SK-N-SH (cell line): Measurements from ENCODE around the gene CHSY3. TPM values are rescaled to one million over a fixed set of nuclear protein-coding genes. Genes with fewer than 3 reads are reported as not detected.

Experiments used
- CTCF ChIA-PET: fragments of 300-600, 350-600 bp; formaldehyde crosslinking; extraction: SDS; loops from one replicate; lab custom pipeline; 2021; lab: Yijun Ruan, JAX
- POLR2A ChIA-PET: fragments of 350-600 bp; sonication (Branson Sonifier 250); formaldehyde crosslinking; extraction: SDS; loops from one replicate; lab custom pipeline; 2020; ENCODE audit warnings: antibody characterized with exemption, inconsistent platforms; lab: Yijun Ruan, JAX
- DNase-seq: peaks from one replicate; pipeline ENCODE4 v3.0.0; 2012
- H2AFZ ChIP-seq: fragments of 200-600 bp; sonication (generic); 2 replicates; pipeline ENCODE4 v1.8.1; 2016; ENCODE audit warnings: antibody characterized with exemption, mild to moderate bottlenecking, low read depth
- H3F3A ChIP-seq: fragments of 200-600 bp; sonication (generic); replicated peaks from 2 replicates; pipeline ENCODE3; 2016; ENCODE audit warnings: antibody characterized with exemption, mild to moderate bottlenecking; ENCODE audit not compliant: insufficient read depth
- H3K27ac ChIP-seq, 2 experiments: fragments of 200-500 bp in 1 of 2; fragments of 200-600 bp in 1 of 2; sonication (Bioruptor generic) in 1 of 2; sonication (generic), shearing (Covaris generic) in 1 of 2; 2 replicates each; pipeline versions ENCODE4 v1.5.1 to v1.6.1; 2014 to 2016; ENCODE audit warnings: low read depth in 2 of 2, inconsistent platforms in 1 of 2, low read length in 1 of 2, mild to moderate bottlenecking in 1 of 2, mixed read lengths in 1 of 2
- H3K27me3 ChIP-seq: fragments of 200-600 bp; sonication (generic), shearing (Covaris generic); 2 replicates; pipeline ENCODE4 v1.6.1; 2016; ENCODE audit warnings: mixed run types; ENCODE audit not compliant: insufficient read depth
- H3K36me3 ChIP-seq, 2 experiments: fragments of 200-500 bp in 1 of 2; fragments of 200-600 bp in 1 of 2; sonication (Bioruptor generic) in 1 of 2; sonication (generic) in 1 of 2; replicated peaks in 1 of 2; 2 replicates each; pipeline versions ENCODE3 to v1.5.1; 2014 to 2016; ENCODE audit warnings: low read length in 1 of 2, mild to moderate bottlenecking in 1 of 2; ENCODE audit not compliant: insufficient read depth in 2 of 2, control insufficient read depth in 1 of 2
- H3K4me1 ChIP-seq, 2 experiments: fragments of 200-500 bp in 1 of 2; fragments of 200-600 bp in 1 of 2; sonication (Bioruptor generic) in 1 of 2; sonication (generic), shearing (Covaris generic) in 1 of 2; 2 replicates each; pipeline versions ENCODE4 v1.5.1 to v1.6.1; 2014 to 2016; ENCODE audit warnings: low read depth in 1 of 2, low read length in 1 of 2, mixed run types in 1 of 2; ENCODE audit not compliant: insufficient read depth in 2 of 2, control insufficient read depth in 1 of 2
- H3K4me2 ChIP-seq: fragments of 200-600 bp; sonication (generic), shearing (Covaris generic); 2 replicates; pipeline ENCODE4 v1.6.1; 2017; ENCODE audit warnings: mixed run types
- H3K4me3 ChIP-seq, 2 experiments: fragments of 200-500 bp in 1 of 2; fragments of 200-600 bp in 1 of 2; sonication (Bioruptor generic) in 1 of 2; sonication (generic), shearing (Covaris generic) in 1 of 2; 2 replicates each; pipeline versions ENCODE4 v1.5.1 to v1.8.1; 2014 to 2016; ENCODE audit warnings: low read depth in 2 of 2, inconsistent platforms in 1 of 2, low read length in 1 of 2, mild to moderate bottlenecking in 1 of 2, mixed read lengths in 1 of 2, moderate library complexity in 1 of 2
- H3K79me2 ChIP-seq: fragments of 200-600 bp; sonication (generic); 2 replicates; pipeline ENCODE4 v1.8.1; 2017; ENCODE audit warnings: mild to moderate bottlenecking; ENCODE audit not compliant: insufficient read depth
- H3K9ac ChIP-seq: fragments of 200-600 bp; sonication (generic); 2 replicates; pipeline ENCODE4 v1.6.1; 2017; ENCODE audit warnings: mixed run types
- H3K9me2 ChIP-seq: fragments of 200-600 bp; sonication (generic); 2 replicates; pipeline ENCODE4 v1.6.1; 2017; ENCODE audit warnings: mixed run types
- H3K9me3 ChIP-seq: fragments of 200-600 bp; sonication (generic); 2 replicates; pipeline ENCODE4 v1.6.1; 2017; ENCODE audit warnings: mixed run types, mild to moderate bottlenecking, moderate library complexity
- H4K20me1 ChIP-seq: fragments of 200-600 bp; sonication (generic); 2 replicates; pipeline ENCODE4 v1.6.1; 2017; ENCODE audit warnings: mild to moderate bottlenecking, mixed run types; ENCODE audit not compliant: insufficient read depth
- CHD2 ChIP-seq: fragments of 150-350 bp; IDR thresholded peaks from 2 replicates; pipeline ENCODE4 v1.6.1; 2018; ENCODE audit warnings: low read length; ENCODE audit not compliant: partially characterized antibody
- EP300 ChIP-seq, 2 experiments: IDR thresholded peaks; 2 replicates each; pipeline versions ENCODE4 v1.4.0 to v1.6.1; 2012; ENCODE audit warnings: borderline replicate concordance in 1 of 2, low read depth in 1 of 2, low read length in 1 of 2
- FOSL2 ChIP-seq: IDR thresholded peaks from 2 replicates; pipeline ENCODE4 v1.4.0; 2012; ENCODE audit warnings: low read depth, mild to moderate bottlenecking, moderate library complexity, borderline replicate concordance
- FOXM1 ChIP-seq: IDR thresholded peaks from 2 replicates; pipeline ENCODE4 v1.4.0; 2012; ENCODE audit warnings: low read depth, mild to moderate bottlenecking
- GABPA ChIP-seq: IDR thresholded peaks from 2 replicates; pipeline ENCODE4 v1.4.0; 2012; ENCODE audit warnings: low read depth, mild to moderate bottlenecking
- MAX ChIP-seq: IDR thresholded peaks from 2 replicates; pipeline ENCODE4 v1.4.0; 2012; ENCODE audit warnings: low read depth
- MXI1 ChIP-seq: IDR thresholded peaks from 2 replicates; pipeline ENCODE4 v1.6.1; 2012; ENCODE audit warnings: mild to moderate bottlenecking, low read depth, low read length, improper control_type of control experiment
- RCOR1 ChIP-seq: fragments of 150-350 bp; IDR thresholded peaks from 2 replicates; pipeline ENCODE4 v1.6.1; 2017; ENCODE audit warnings: antibody characterized with exemption, low read length
- RXRA ChIP-seq: IDR thresholded peaks from 2 replicates; pipeline ENCODE4 v1.4.0; 2012; ENCODE audit warnings: low read depth, mild to moderate bottlenecking, borderline replicate concordance
- SIN3A ChIP-seq: IDR thresholded peaks from 2 replicates; pipeline ENCODE4 v1.6.1; 2012; ENCODE audit warnings: low read depth, mild to moderate bottlenecking, low read length, moderate library complexity, borderline replicate concordance
- TAF1 ChIP-seq: IDR thresholded peaks from 2 replicates; pipeline ENCODE4 v1.6.1; 2012; ENCODE audit warnings: low read depth, mild to moderate bottlenecking, low read length, moderate library complexity, borderline replicate concordance
- USF2 ChIP-seq: fragments of 150-350 bp; IDR thresholded peaks from 2 replicates; pipeline ENCODE4 v1.6.1; 2017; ENCODE audit warnings: antibody characterized with exemption, low read length, low read depth, borderline replicate concordance
- ZBTB33 ChIP-seq: IDR thresholded peaks from 2 replicates; pipeline ENCODE4 v1.4.0; 2012; ENCODE audit warnings: low read depth, borderline replicate concordance
- WGBS: methylation state at CpG from one replicate; pipeline ENCODE4 v1.1.6; 2017; ENCODE audit warnings: low lambda C conversion rate; 5-methylcytosine and 5-hydroxymethylcytosine counted together
- polyA plus RNA-seq, 3 experiments: library from polyadenylated mRNA; depleted of rRNA; stranded (reverse); fragments of >200 nt; gene quantifications; 2 replicates each; pipeline ENCODE4 v1.2.3, GENCODE V29; 2012

The CHSY3 gene
- polyA plus RNA-seq, 1 of the 3 experiments (the other 2 are of a cell fraction) = not detected

GRCh38 chr5:129909225-129909624, 5.0 kb downstream of the CHSY3 start:
- H3F3A ChIP-seq = no peaks in the 10 kb centered on the region
- DNase-seq = no peak
- H3K9ac ChIP-seq = no peak overlapping the region
- no peak overlapping the region for H3K4me3 ChIP-seq
- no peak for TF ChIP-seq MXI1
- no peak for TF ChIP-seq FOXM1
- TF ChIP-seq RXRA = no peak
- no peak for TF ChIP-seq MAX
- TF ChIP-seq EP300 (IDR thresholded peaks at IDR 0.05; ENCODE audit: borderline replicate concordance in 1 of 2, low read depth in 1 of 2, low read length in 1 of 2) = no peak
- TF ChIP-seq GABPA = no peak
- no peak for TF ChIP-seq ZBTB33
- TF ChIP-seq FOSL2 = no peak
- no peak for TF ChIP-seq CHD2
- no peak for TF ChIP-seq RCOR1
- no peak for TF ChIP-seq USF2
- no peak for TF ChIP-seq TAF1
- no peak overlapping the region for H3K4me2 ChIP-seq
- H3K9me2 ChIP-seq = no peaks in the 10 kb centered on the region
- no peaks in the 10 kb centered on the region for H4K20me1 ChIP-seq
- H3K79me2 ChIP-seq = no peaks in the 10 kb centered on the region
- POLR2A ChIA-PET = no interaction called here
- H3K36me3 ChIP-seq = no peaks in the 10 kb centered on the region
- H3K27ac ChIP-seq = no peak overlapping the region
- WGBS = 3% methylated on average over 1 of the region's 1 CpG
- H3K27me3 ChIP-seq = peaks cover 32% of the 10 kb centered on the region
- H2AFZ ChIP-seq = no peak overlapping the region
- H3K4me1 ChIP-seq = peaks cover 0 to 3% of the 10 kb centered on the region in 2 experiments; a peak in 1 of 4 replicates
- H3K9me3 ChIP-seq = no peaks in the 10 kb centered on the region
- CTCF ChIA-PET = no interaction called here

- no peak for DNase-seq
- H4K20me1 ChIP-seq = no peaks in the 10 kb centered on the region
- TF ChIP-seq SIN3A = no peak
- no peaks in the 10 kb centered on the region for H3K4me1 ChIP-seq
- H3K27me3 ChIP-seq = 0 out of 2 replicates have a peak, but pooled peaks cover 6% of the 10 kb centered on the region
- no peak overlapping the region for H3K27ac ChIP-seq
- WGBS = 2% methylated on average over 1 of the region's 1 CpG
- CTCF ChIA-PET = no interaction called here
- H2AFZ ChIP-seq = no peak overlapping the region
- no peaks in the 10 kb centered on the region for H3K9me2 ChIP-seq
- no peak overlapping the region for H3K9ac ChIP-seq
- no peaks in the 10 kb centered on the region for H3K9me3 ChIP-seq
- no peaks in the 10 kb centered on the region for H3F3A ChIP-seq
- no peaks in the 10 kb centered on the region for H3K79me2 ChIP-seq
- POLR2A ChIA-PET = no interaction called here
- H3K4me2 ChIP-seq = no peak overlapping the region
- H3K4me3 ChIP-seq = no peak overlapping the region
- H3K36me3 ChIP-seq = no peaks in the 10 kb centered on the region
These were observed 8.5 kb downstream of the CHSY3 start for GRCh38 chr5:129912601-129913255.
